Mesenchymal stem cell (in vitro differentiated cells and primary cell): ENCODE results near the gene CAVIN2.

Experiments used
- DNase-seq: peaks from one replicate; pipeline ENCODE4 v3.0.0-alpha.2; 2013
- H2AFZ ChIP-seq: one replicate; pipeline ENCODE4 v1.6.1; 2013; ENCODE audit warnings: low read depth, mild to moderate bottlenecking, control low read depth, inconsistent platforms, low read length, moderate library complexity
- H2AK5ac ChIP-seq: 2 replicates; pipeline ENCODE4 v1.6.1; 2013; ENCODE audit warnings: low read length, moderate library complexity, mild to moderate bottlenecking, inconsistent platforms; ENCODE audit not compliant: severe bottlenecking
- H2BK120ac ChIP-seq: one replicate; pipeline ENCODE4 v1.6.1; 2013; ENCODE audit warnings: low read depth, mild to moderate bottlenecking, inconsistent platforms, low read length, moderate library complexity
- H2BK12ac ChIP-seq, 2 experiments: one replicate each; pipeline ENCODE4 v1.6.1; 2013; ENCODE audit warnings: inconsistent platforms in 2 of 2, low read length in 2 of 2, mild to moderate bottlenecking in 2 of 2, moderate library complexity in 2 of 2, control low read depth in 1 of 2
- H2BK15ac ChIP-seq: one replicate; pipeline ENCODE4 v1.6.1; 2013; ENCODE audit warnings: mild to moderate bottlenecking, low read depth, inconsistent platforms; ENCODE audit not compliant: poor library complexity, severe bottlenecking
- H2BK5ac ChIP-seq: 2 replicates; pipeline ENCODE4 v1.6.1; 2013; ENCODE audit warnings: low read depth, mild to moderate bottlenecking, low read length, control low read depth, inconsistent platforms; ENCODE audit not compliant: poor library complexity, severe bottlenecking
- H3K14ac ChIP-seq, 2 experiments: one replicate each; pipeline ENCODE4 v1.6.1; 2013; ENCODE audit warnings: inconsistent platforms in 2 of 2, low read length in 2 of 2, control low read depth in 1 of 2, mild to moderate bottlenecking in 1 of 2, moderate library complexity in 1 of 2
- H3K18ac ChIP-seq, 2 experiments: one replicate each; pipeline ENCODE4 v1.6.1; 2013; ENCODE audit warnings: inconsistent platforms in 2 of 2, low read length in 2 of 2, control low read depth in 1 of 2, low read depth in 1 of 2, mild to moderate bottlenecking in 1 of 2
- H3K23ac ChIP-seq, 2 experiments: one replicate each; pipeline ENCODE4 v1.6.1; 2013; ENCODE audit warnings: inconsistent platforms in 2 of 2, low read length in 2 of 2, mild to moderate bottlenecking in 2 of 2, moderate library complexity in 2 of 2, control low read depth in 1 of 2
- H3K27ac ChIP-seq: 2 replicates; pipeline ENCODE4 v1.5.1; 2013; ENCODE audit warnings: mild to moderate bottlenecking, moderate library complexity, low read length, control low read depth, inconsistent platforms; ENCODE audit not compliant: poor library complexity, severe bottlenecking
- H3K27me3 ChIP-seq, 2 experiments: 2 replicates each; pipeline versions ENCODE4 v1.6.1 to v1.7.0; 2013; ENCODE audit warnings: low read length in 2 of 2, mild to moderate bottlenecking in 2 of 2, moderate library complexity in 2 of 2, control low read depth in 1 of 2, inconsistent platforms in 1 of 2; ENCODE audit not compliant: control insufficient read depth in 1 of 2, insufficient read depth in 1 of 2
- H3K36me3 ChIP-seq, 2 experiments: 2 replicates each; pipeline versions ENCODE4 v1.6.1 to v1.7.0; 2013; ENCODE audit warnings: low read length in 2 of 2, control low read depth in 1 of 2, inconsistent platforms in 1 of 2, low read depth in 1 of 2, mild to moderate bottlenecking in 1 of 2; ENCODE audit not compliant: insufficient read depth in 2 of 2, control insufficient read depth in 1 of 2
- H3K4ac ChIP-seq, 2 experiments: one replicate each; pipeline ENCODE4 v1.6.1; 2013; ENCODE audit warnings: inconsistent platforms in 2 of 2, low read length in 2 of 2, mild to moderate bottlenecking in 2 of 2, moderate library complexity in 2 of 2, control low read depth in 1 of 2, low read depth in 1 of 2
- H3K4me1 ChIP-seq: 2 replicates; pipeline ENCODE4 v1.6.1; 2013; ENCODE audit warnings: low read depth, low read length, control low read depth; ENCODE audit not compliant: control insufficient read depth, insufficient read depth
- H3K4me2 ChIP-seq: 2 replicates; pipeline ENCODE4 v1.6.1; 2013; ENCODE audit warnings: low read length, mild to moderate bottlenecking, inconsistent platforms; ENCODE audit not compliant: poor library complexity, severe bottlenecking
- H3K4me3 ChIP-seq, 2 experiments: 2 replicates each; pipeline versions ENCODE4 v1.5.1 to v1.7.0; 2013; ENCODE audit warnings: low read length in 2 of 2, mild to moderate bottlenecking in 2 of 2, control low read depth in 1 of 2, low read depth in 1 of 2; ENCODE audit not compliant: insufficient read depth in 1 of 2
- H3K79me1 ChIP-seq: replicated peaks from 2 replicates; pipeline ENCODE4 v1.6.1; 2013; ENCODE audit warnings: mild to moderate bottlenecking, control low read depth, low read length, inconsistent platforms; ENCODE audit not compliant: poor library complexity, severe bottlenecking
- H3K9ac ChIP-seq: 2 replicates; pipeline ENCODE4 v1.7.0; 2013; ENCODE audit warnings: mild to moderate bottlenecking, low read length, moderate library complexity
- H3K9me3 ChIP-seq: 2 replicates; pipeline ENCODE4 v1.7.0; 2013; ENCODE audit warnings: mild to moderate bottlenecking, low read length; ENCODE audit not compliant: control insufficient read depth
- H4K8ac ChIP-seq: one replicate; pipeline ENCODE4 v1.6.1; 2013; ENCODE audit warnings: inconsistent platforms, mild to moderate bottlenecking, low read length, moderate library complexity
- H4K91ac ChIP-seq: one replicate; pipeline ENCODE4 v1.6.1; 2013; ENCODE audit warnings: mild to moderate bottlenecking, low read length, inconsistent platforms
- WGBS: methylation state at CpG from one replicate; pipeline ENCODE4 v1.1.7; 2013; ENCODE audit warnings: mixed read lengths; 5-methylcytosine and 5-hydroxymethylcytosine counted together

CAVIN2 gene

DNA sequence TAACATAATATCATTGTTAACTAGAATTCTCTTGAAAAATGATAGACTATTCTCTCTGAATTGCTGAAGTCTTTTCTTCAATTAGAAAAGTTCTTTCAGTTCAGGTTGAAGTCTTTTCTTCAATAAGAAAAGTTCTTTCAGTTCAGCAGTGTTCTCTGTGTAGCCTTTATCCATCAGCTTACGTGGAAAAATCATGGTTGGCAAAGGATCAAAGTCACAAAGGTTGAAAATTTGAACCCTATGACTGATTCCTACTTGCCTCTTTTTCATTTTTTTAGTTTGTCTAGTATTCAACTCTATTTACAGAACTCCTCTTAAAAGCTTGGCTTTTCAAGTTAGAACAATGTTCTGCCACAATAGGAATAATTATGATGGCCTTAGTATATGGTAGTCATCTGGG, 25.8 kb downstream of the CAVIN2 start:
- Histone ChIP-seq H3K79me1 (no peaks in the 10 kb centered on the region), H3K36me3 (no peaks in the 10 kb centered on the region), H3K9me3 (no peaks in the 10 kb centered on the region), H3K14ac (no peak overlapping the region), H3K9ac (no peak overlapping the region), H3K27me3 (no peaks in the 10 kb centered on the region), H3K27ac (no peak overlapping the region), H2BK12ac (no peak overlapping the region), H2BK5ac (no peak overlapping the region), H3K4me1 (no peaks in the 10 kb centered on the region), H3K4ac (no peak overlapping the region), H3K4me3 (no peak overlapping the region), H3K4me2 (no peak overlapping the region), H4K91ac (no peak overlapping the region), H4K8ac (no peak overlapping the region), H3K18ac (no peak overlapping the region), H2AFZ (no peak overlapping the region), H2BK120ac (no peak overlapping the region), H2BK15ac (no peak overlapping the region), H3K23ac (no peak overlapping the region), H2AK5ac (no peak overlapping the region)
- no peak for DNase-seq
- 92% methylated on average over 1 of the region's 1 CpG for WGBS

DNA sequence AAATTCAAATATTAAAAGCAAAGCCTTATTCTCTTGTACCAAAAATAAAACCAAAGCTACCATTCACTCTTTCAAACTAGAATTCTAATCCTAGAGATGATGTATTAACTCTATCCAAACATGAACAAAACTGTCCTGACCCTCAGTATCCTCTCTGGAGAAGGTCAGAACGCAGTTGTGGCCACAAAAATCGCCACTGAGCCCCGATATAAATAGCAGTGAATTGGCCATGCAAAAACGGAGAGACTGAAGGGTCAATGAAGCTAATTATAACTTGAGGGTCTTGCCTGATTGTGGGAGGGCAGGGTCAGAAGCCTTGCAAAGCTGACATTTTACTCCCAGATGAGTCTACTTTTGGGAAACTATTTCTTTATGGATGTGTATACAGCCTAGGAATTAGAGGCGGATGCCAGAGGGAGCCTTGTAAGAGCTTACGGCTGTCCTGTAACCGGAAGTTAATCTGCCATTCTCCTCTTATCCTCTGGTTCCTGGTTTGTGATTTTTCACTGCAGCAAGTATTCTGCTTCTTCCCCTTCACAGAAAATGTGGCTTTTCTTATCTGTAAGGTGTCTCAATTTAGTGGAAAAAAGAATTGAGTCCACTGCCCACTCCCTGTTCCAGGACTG, 28.1 kb downstream of the CAVIN2 start:
- Histone ChIP-seq H2AFZ (no peak overlapping the region), H4K91ac (no peak overlapping the region), H3K27ac (no peak overlapping the region), H3K4me3 (no peak overlapping the region), H3K18ac (no peak overlapping the region), H2BK120ac (no peak overlapping the region), H2BK15ac (no peak overlapping the region), H3K14ac (no peak overlapping the region), H4K8ac (no peak overlapping the region), H3K23ac (no peak overlapping the region), H2BK12ac (no peak overlapping the region), H3K79me1 (no peaks in the 10 kb centered on the region), H3K4me2 (no peak overlapping the region), H3K9me3 (no peaks in the 10 kb centered on the region), H3K4ac (no peak overlapping the region), H3K27me3 (no peaks in the 10 kb centered on the region), H3K36me3 (no peaks in the 10 kb centered on the region), H3K9ac (no peak overlapping the region), H2AK5ac (no peak overlapping the region), H2BK5ac (no peak overlapping the region), H3K4me1 (no peaks in the 10 kb centered on the region)
- DNase-seq = no peak
- 83% methylated on average over 7 of the region's 7 CpGs for WGBS

DNA sequence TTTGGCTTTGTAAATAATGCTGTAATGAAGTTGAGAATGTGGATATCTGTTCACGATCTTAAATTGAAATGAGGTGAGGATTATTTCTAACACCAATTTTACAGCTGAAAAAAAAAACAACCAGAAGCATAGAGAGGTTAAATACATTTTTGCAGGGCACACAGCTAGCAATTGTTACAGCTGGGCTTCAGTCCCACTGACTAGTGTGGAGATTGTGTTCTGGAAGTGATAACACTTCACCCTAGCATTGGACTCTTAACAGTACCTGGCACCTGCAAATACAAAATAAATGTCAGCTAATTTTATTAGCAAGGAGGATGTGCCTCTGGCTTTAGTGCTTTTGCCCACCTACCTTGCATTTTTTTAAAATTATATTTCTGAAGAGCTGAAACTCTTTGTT, 28.8 kb downstream of the CAVIN2 start:
- no peak overlapping the region for H3K9ac ChIP-seq
- H3K36me3 ChIP-seq = no peaks in the 10 kb centered on the region
- no peak overlapping the region for H3K27ac ChIP-seq
- no peaks in the 10 kb centered on the region for H3K4me1 ChIP-seq
- no peak overlapping the region for H2AK5ac ChIP-seq
- H4K91ac ChIP-seq = no peak overlapping the region
- no CpG with 5 or more reads among the region's 1 CpG for WGBS
- H3K23ac ChIP-seq = no peak overlapping the region
- DNase-seq = no peak
- no peak overlapping the region for H3K18ac ChIP-seq
- H2BK5ac ChIP-seq = no peak overlapping the region
- H2AFZ ChIP-seq = no peak overlapping the region
- no peak overlapping the region for H2BK15ac ChIP-seq
- H3K14ac ChIP-seq = no peak overlapping the region
- H2BK120ac ChIP-seq = no peak overlapping the region
- H2BK12ac ChIP-seq = no peak overlapping the region
- no peaks in the 10 kb centered on the region for H3K9me3 ChIP-seq
- no peak overlapping the region for H3K4me3 ChIP-seq
- H3K27me3 ChIP-seq = no peaks in the 10 kb centered on the region
- H3K79me1 ChIP-seq = no peaks in the 10 kb centered on the region
- no peak overlapping the region for H3K4ac ChIP-seq
- H3K4me2 ChIP-seq = no peak overlapping the region
- no peak overlapping the region for H4K8ac ChIP-seq

DNA sequence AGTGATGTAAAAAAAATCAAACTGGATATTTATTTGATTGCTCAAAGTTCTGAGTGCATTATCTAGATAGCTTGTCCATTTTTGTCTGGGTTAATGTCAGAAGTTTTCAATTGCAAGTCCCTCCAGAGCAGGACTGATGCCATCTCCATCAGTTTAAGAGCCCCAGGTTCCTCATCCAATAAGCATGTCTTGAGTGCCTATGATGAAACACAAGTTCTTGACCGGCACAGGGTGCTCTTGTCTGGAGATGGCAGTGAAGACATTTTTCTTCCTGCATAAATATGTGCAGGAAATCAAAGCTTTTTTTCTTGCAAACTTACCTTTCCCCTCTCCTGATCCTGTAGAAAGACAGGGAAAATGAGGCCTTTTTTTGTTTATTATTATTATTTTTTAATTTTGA, 31.9 kb downstream of the CAVIN2 start:
- H2AK5ac ChIP-seq = no peak overlapping the region
- no peak overlapping the region for H2BK120ac ChIP-seq
- no peak overlapping the region for H3K4me3 ChIP-seq
- H3K27ac ChIP-seq = no peak overlapping the region
- H2BK5ac ChIP-seq = no peak overlapping the region
- H3K18ac ChIP-seq = no peak overlapping the region
- no peak overlapping the region for H4K91ac ChIP-seq
- H2BK15ac ChIP-seq = no peak overlapping the region
- DNase-seq = no peak
- H3K4me1 ChIP-seq = no peaks in the 10 kb centered on the region
- no peak overlapping the region for H3K14ac ChIP-seq
- no peak overlapping the region for H3K23ac ChIP-seq
- no CpG with 5 or more reads among the region's 1 CpG for WGBS
- no peak overlapping the region for H3K4me2 ChIP-seq
- no peak overlapping the region for H2BK12ac ChIP-seq
- no peak overlapping the region for H2AFZ ChIP-seq
- H3K79me1 ChIP-seq = no peaks in the 10 kb centered on the region
- no peaks in the 10 kb centered on the region for H3K27me3 ChIP-seq
- H3K9me3 ChIP-seq = no peaks in the 10 kb centered on the region
- no peaks in the 10 kb centered on the region for H3K36me3 ChIP-seq
- no peak overlapping the region for H3K4ac ChIP-seq
- H4K8ac ChIP-seq = no peak overlapping the region
- no peak overlapping the region for H3K9ac ChIP-seq
